Measurements from ENCODE around the gene PLEKHA8.
A peak's percentile ranks its signal among the peaks of the same experiment; 100 is the strongest.

The PLEKHA8 gene

GRCh38 chr7:30177186-30177585, 149.0 kb downstream of the PLEKHA8 start:
- Histone ChIP-seq H3K9me3 (replicated peaks; ENCODE audit: insufficient read depth, low read length) (no peaks in the 10 kb centered on the region), H4K20me1 (ENCODE audit: insufficient read depth, low read length) (no peaks in the 10 kb centered on the region), H3K27me3 (replicated peaks; ENCODE audit: insufficient read depth, low read length) (no peaks in the 10 kb centered on the region), H3K27ac (ENCODE audit: low read length) (no peak overlapping the region), H3K36me3 (replicated peaks; ENCODE audit: insufficient read depth, low read length) (no peaks in the 10 kb centered on the region), H3K9me2 (replicated peaks; ENCODE audit: insufficient read depth, low read length) (no peaks in the 10 kb centered on the region), H3K9ac (ENCODE audit: low read length) (no peak overlapping the region), H3K4me3 (ENCODE audit: low read length) (no peak overlapping the region), H3K4me1 (ENCODE audit: low read length) (peaks cover 10% of the 10 kb centered on the region), H3F3A (ENCODE audit: insufficient read depth, low read length) (no peaks in the 10 kb centered on the region), H3K79me2 (ENCODE audit: low read length) (no peaks in the 10 kb centered on the region), H2AFZ (ENCODE audit: low read length) (no peak overlapping the region), H3K4me2 (ENCODE audit: low read depth, low read length) (no peak overlapping the region)
- TF ChIP-seq EZH2 (optimal IDR thresholded peaks at IDR 0.05; ENCODE audit: low read depth, low read length) = no peak
- no peak for TF ChIP-seq CTCF (IDR thresholded peaks at IDR 0.05; ENCODE audit: low read length)
- TF ChIP-seq EZH2phosphoT487 (IDR thresholded peaks at IDR 0.05; ENCODE audit: low read length) = no peak
- DNase-seq = no peak

GRCh38 chr7:30177965-30178364, 149.8 kb downstream of the PLEKHA8 start:
- H3K9me3 ChIP-seq (replicated peaks; ENCODE audit: insufficient read depth, low read length) = no peaks in the 10 kb centered on the region
- no peaks in the 10 kb centered on the region for H3K9me2 ChIP-seq (replicated peaks; ENCODE audit: insufficient read depth, low read length)
- H4K20me1 ChIP-seq (ENCODE audit: insufficient read depth, low read length) = no peaks in the 10 kb centered on the region
- H3F3A ChIP-seq (ENCODE audit: insufficient read depth, low read length) = no peaks in the 10 kb centered on the region
- H3K79me2 ChIP-seq (ENCODE audit: low read length) = no peaks in the 10 kb centered on the region
- H3K4me1 ChIP-seq (ENCODE audit: low read length) = peaks cover 10% of the 10 kb centered on the region
- H3K27ac ChIP-seq (ENCODE audit: low read length) = no peak overlapping the region
- no peak for DNase-seq
- H3K9ac ChIP-seq (ENCODE audit: low read length) = no peak overlapping the region
- no peaks in the 10 kb centered on the region for H3K27me3 ChIP-seq (replicated peaks; ENCODE audit: insufficient read depth, low read length)
- H2AFZ ChIP-seq (ENCODE audit: low read length) = no peak overlapping the region
- H3K4me2 ChIP-seq (ENCODE audit: low read depth, low read length) = no peak overlapping the region
- no peak overlapping the region for H3K4me3 ChIP-seq (ENCODE audit: low read length)
- TF ChIP-seq EZH2 (optimal IDR thresholded peaks at IDR 0.05; ENCODE audit: low read depth, low read length) = no peak
- no peak for TF ChIP-seq CTCF (IDR thresholded peaks at IDR 0.05; ENCODE audit: low read length)
- TF ChIP-seq EZH2phosphoT487 (IDR thresholded peaks at IDR 0.05; ENCODE audit: low read length) = no peak
- H3K36me3 ChIP-seq (replicated peaks; ENCODE audit: insufficient read depth, low read length) = no peaks in the 10 kb centered on the region

- DNase-seq = peak; percentile 82
- no peaks in the 10 kb centered on the region for H3K27me3 ChIP-seq (replicated peaks; ENCODE audit: insufficient read depth, low read length)
- peak overlapping the region; percentile 91 for H2AFZ ChIP-seq (ENCODE audit: low read length)
- H3K9me2 ChIP-seq (replicated peaks; ENCODE audit: insufficient read depth, low read length) = no peaks in the 10 kb centered on the region
- H3K79me2 ChIP-seq (ENCODE audit: low read length) = no peaks in the 10 kb centered on the region
- H3K9ac ChIP-seq (ENCODE audit: low read length) = no peak overlapping the region
- peak overlapping the region; percentile 2; the same call in 1 of the 2 replicates for H3K27ac ChIP-seq (ENCODE audit: low read length)
- no peaks in the 10 kb centered on the region for H3K9me3 ChIP-seq (replicated peaks; ENCODE audit: insufficient read depth, low read length)
- H4K20me1 ChIP-seq (ENCODE audit: insufficient read depth, low read length) = no peaks in the 10 kb centered on the region
- peak overlapping the region; percentile 15; the same call in 1 of the 2 replicates for H3K4me3 ChIP-seq (ENCODE audit: low read length)
- no peak for TF ChIP-seq EZH2 (optimal IDR thresholded peaks at IDR 0.05; ENCODE audit: low read depth, low read length)
- TF ChIP-seq EZH2phosphoT487 (IDR thresholded peaks at IDR 0.05; ENCODE audit: low read length) = no peak
- no peak for TF ChIP-seq CTCF (IDR thresholded peaks at IDR 0.05; ENCODE audit: low read length)
- peak overlapping the region; percentile 46 for H3K4me2 ChIP-seq (ENCODE audit: low read depth, low read length)
- H3K4me1 ChIP-seq (ENCODE audit: low read length) = peaks cover 10% of the 10 kb centered on the region
- H3F3A ChIP-seq (ENCODE audit: insufficient read depth, low read length) = no peaks in the 10 kb centered on the region
- no peaks in the 10 kb centered on the region for H3K36me3 ChIP-seq (replicated peaks; ENCODE audit: insufficient read depth, low read length)
These were observed 150.7 kb downstream of the PLEKHA8 start for GRCh38 chr7:30178748-30179436.
